MV-4-11 (cell line): ENCODE results near the gene C21orf58.
"Not testable (repeated sequence)": the region's sequence is repeated elsewhere in the genome, so short reads cannot be mapped to it uniquely, and the experiment has no call there.

ENCODE experiments used
- DNase-seq: peaks from one replicate; lab custom pipeline; 2025; lab: John Stamatoyannopoulos, UW

The C21orf58 gene

DNA sequence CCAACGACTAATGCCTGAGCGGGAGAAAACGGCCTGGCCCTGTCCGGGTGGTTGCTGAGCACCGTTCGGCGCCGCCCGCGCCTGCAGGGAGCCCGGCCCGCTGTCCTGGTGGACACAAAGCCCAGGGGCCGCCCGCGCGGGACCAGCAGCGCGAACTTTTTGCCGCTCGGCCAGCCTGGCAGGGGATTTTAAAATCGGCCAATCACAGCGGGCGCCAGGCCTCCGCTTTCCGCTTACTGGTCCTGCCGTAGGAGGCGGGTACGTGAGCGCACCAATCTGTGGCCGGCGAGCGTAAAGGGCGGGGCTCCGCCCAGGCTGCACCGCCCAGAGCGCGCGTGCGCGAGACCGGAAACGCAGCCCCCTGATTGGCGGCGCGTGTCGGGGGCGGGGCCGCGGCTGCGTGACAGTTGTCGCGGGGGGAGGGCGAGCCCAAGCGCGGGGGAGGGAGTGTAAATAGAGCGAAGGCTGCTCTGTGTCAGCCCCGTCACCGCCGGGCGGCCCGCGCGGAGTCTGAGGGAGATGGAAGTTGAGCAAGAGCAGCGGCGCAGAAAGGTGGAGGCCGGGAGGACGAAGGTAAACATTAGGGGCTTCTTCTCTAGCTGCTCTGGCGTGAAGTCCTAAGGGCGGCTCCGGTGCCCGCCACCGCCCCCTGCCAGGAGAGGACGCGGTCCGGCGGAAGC is at the start of gene C21orf58, which contains the start of gene PCNT:
Gene C21orf58, minus strand, starts transcription at position 161 of the 680 bp plus-strand sequence. CDS start 1,132 bp downstream, outside the sequence.
Gene PCNT, plus strand, starts transcription at position 447 of the 680 bp plus-strand sequence. Its CDS starts 73 bp downstream, at position 520.
- peak; percentile 97 for DNase-seq

DNA sequence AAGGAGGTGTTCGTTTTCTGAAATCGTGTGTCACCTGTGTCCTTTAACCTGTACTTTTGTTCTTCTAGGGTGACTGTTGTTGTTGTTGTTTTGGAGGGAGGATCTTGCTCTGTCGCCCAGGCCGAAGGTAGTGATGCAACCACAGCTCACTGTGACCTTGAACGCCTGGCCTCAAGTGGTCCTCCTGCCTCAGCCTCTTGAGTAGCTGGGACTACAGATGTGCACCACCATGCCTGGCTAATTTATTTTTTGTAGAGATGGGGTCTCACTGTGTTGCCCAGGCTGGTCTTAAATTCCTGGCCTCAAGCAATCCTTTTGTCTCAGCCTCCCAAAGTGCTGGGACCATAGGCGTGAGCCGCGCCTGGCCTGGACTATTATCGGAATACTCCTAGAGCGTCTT is 49.3 kb upstream of the C21orf58 start:
- DNase-seq, result not testable (repeated sequence)

DNA sequence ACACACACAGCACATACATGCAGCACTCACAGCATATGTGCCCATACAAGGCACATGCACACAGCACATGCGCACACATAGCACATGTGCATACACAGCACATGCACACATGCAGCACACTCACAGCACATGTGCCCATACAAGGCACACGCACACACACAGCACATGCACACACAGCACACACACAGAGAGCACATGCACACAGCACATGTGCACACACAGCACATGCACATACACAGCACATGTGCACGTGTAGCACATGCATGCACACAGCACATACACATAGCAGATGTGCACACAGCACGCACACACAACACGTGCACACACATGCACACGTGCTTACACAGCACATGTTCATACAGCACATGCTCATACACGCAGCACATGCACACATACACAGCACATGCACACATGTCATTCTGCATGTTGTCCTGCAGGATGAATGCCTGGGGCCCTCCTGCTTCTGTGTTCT is 48.4 kb upstream of the C21orf58 start:
- DNase-seq, result no peak

DNA sequence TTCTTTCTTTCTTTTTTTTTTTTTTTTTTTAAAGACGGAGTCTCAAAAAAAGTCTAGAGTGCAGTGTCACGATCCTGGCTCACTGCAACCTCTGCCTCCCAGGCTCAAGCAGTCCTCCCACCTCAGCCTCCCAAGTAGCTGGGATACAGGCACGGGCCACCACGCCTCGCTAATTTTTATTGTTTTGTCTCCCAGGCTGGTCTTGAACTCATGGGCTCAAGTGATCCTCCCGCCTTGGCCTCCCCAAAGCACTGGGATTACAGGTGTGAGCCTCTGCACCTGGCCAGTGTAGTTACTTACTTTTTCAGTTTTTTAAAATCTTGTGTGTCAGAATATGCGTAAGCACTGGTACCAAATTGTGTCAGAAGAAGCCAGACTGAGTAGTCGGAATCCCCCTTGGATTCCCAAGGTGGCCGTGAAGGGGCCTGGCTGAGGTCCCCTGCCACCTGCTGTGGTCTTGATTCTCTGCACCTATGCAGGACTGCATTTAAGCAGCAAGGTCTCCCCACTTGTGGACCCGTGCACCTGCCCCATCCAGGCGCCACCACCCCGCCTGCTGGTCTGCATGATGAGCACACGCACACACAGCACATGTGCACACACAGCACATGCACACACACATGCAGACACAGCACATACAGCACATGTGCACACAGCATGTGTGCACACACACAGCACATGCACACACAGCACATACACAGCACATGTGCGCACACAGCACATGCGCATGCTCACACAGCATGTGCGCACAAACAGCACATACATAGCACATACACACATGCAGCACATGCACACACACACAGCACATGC is 47.7 kb upstream of the C21orf58 start:
- no peak for DNase-seq

DNA sequence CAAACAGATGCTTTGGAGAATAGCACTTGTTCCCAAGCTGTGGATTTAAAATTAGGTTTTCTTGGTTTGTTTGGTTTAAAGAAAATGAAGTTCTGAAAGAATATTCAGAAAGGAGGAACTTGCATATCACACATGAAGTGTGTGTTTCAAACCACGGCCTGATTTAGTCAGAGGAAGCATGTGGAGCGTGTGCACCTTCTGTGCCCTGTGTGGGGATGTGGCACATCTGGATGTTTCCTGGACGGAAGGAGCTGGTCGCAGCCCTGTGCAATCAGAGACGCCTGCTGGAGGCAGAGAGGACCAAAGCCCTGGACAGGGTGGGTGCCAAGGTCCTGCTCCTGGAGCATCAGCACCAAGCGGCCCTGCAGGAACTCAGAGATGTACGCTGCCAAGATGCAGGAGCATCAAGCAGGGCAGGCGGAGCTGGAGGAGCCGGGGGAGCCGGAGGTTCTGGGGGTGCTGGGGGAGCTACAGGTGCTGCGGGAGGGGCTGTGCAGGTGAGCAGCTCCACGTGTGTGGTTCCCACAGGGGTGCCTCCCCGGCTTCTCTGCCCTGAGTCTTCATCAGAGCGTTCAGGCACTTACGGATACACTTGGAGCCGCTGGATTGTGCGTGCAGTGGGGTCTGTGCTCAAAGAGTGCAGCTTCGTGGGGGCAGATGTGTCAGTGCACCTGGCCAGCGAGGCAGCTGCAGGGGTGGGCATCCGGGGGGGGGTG is 46.0 kb upstream of the C21orf58 start:
- DNase-seq, result peak; percentile 84

DNA sequence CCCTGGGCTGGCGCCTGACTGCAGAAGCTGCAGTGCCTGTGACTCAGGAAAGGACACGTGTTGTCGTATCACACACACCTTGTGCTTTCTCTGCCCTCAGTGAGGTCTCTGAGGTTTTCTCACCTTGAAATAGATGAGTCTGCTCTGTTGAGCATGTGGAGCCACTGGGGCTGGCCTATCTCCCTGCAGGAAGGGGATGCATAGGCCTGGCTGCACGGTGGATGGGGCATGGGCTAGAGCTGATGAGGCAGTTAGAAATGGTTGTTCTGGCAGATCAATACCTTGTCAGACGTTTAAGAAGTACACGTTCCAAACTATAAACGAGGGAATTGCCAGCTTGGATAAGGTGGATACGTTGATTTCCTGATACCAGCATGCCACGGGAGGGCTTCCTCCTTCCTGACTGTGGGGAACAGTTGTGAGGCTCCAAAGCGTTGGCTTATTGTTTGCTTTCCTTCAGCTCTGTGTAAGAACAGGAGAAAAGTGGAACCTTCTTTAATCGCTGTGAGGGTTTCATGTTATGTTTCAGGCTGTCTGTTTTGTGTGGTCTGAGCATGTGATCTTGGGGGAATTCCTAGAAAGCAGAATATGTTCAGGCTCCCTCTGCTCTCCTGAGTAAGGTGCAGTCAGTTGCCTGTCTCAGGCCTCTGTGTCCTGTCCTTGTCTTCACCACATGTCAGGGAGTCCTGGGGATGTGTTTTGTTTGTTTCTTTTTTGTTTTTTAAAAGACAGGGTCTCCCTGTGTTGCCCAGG is 45.0 kb upstream of the C21orf58 start:
- peak; percentile 71 for DNase-seq

DNA sequence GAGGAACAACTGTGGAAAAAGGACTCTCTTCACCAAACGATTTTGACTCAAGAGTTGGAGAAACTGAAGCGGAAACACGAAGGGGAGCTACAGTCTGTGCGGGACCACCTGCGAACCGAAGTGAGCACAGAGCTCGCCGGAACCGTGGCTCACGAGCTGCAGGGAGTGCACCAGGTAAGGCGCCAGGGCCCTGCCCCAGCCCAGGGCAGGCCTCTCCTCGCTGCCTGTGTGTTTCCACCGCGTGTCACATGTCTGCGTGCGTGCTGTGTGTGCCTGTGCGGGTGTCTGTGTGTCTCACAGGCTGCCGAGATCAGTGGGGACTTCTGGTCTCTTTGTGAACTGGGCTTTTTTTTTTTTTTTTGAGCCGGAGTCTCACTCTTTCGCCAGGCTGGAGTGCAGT is 43.3 kb upstream of the C21orf58 start:
- no peak for DNase-seq

DNA sequence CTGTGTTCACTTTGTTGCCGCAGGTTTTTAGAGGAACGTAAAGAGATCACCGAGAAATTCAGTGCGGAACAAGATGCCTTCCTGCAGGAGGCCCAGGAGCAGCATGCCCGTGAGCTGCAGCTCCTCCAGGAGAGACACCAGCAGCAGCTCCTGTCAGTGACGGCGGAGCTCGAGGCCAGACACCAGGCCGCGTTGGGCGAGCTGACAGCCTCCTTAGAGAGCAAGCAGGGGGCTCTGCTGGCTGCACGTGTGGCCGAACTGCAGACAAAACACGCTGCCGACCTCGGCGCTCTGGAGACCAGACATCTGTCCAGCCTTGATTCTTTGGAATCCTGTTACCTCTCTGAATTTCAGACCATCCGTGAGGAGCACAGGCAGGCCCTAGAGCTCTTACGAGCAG is 42.9 kb upstream of the C21orf58 start:
- no peak for DNase-seq

DNA sequence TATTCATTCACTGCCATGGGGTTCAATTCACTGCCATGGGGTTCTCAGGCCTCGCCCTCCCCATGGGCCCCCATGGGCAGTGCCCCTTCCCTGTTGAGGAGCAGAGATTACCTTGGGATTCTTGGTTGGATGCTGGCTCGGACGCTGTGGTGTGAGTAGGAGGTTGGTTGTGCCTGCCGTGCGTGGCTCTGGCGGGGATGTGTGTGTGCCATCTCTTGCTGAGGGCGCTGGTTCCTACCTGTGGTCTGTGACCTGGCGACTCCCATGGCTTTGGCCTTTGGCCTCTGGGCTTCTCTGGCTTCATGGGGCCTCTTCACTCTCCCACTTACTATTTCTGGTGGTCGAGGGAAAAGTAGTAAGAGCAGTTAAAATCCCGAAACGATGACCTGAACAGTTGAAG is 42.4 kb upstream of the C21orf58 start:
- no peak for DNase-seq

DNA sequence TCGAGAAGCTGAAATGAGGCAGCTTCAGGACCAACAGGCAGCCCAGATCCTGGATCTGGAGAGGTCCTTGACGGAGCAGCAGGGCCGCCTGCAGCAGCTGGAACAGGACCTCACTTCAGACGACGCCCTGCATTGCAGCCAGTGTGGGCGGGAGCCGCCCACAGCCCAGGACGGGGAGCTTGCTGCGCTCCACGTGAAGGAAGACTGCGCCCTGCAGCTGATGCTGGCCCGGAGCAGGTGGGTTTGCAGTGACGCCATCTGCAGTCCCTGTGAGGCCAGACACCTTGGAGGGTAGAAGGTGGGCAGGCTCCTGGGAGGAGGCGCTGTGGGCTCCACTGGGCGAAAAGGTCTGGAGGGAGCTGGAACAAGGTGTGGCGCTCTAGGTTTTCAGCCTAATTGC is 40.0 kb upstream of the C21orf58 start:
- DNase-seq, result no peak

DNA sequence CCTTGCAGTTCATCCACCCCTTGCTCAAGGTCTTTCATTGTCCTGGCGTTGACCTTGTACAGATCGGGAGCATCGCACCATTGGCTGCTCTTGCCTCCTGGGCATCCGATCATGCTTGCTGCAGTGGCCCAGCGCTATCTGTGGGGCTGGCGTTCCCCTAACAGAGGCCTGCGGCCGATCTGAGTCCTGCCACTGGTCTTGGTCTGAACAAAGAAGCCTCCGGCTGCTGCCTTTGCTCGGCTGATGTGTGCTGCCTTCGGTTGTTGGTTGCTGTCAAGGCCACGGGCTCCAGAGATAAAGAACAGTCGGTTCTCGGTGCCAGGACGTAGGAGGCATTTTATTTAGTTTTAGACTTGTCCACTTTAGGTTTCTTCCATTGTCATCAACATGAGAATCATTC is 39.3 kb upstream of the C21orf58 start:
- no peak for DNase-seq

DNA sequence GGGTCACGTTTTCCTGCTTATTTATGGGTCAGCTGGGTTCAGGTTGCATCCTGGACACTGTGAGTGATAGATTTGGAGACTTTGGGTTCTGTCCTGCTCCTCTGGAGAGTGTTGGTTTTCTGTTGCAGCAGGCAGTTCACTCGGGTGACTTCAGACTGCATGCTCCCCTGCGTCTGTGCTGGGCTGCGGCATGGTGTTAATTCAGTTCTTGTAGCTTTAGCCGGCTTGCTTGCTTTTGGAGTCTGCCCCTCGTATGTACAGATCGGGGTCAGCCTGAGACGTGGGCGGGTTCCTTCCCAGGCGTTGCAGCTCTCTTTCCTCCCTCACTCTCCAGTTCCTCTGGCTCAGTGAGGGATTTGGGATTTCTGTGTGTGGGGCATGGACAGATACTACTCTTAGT is 38.3 kb upstream of the C21orf58 start:
- no peak for DNase-seq

DNA sequence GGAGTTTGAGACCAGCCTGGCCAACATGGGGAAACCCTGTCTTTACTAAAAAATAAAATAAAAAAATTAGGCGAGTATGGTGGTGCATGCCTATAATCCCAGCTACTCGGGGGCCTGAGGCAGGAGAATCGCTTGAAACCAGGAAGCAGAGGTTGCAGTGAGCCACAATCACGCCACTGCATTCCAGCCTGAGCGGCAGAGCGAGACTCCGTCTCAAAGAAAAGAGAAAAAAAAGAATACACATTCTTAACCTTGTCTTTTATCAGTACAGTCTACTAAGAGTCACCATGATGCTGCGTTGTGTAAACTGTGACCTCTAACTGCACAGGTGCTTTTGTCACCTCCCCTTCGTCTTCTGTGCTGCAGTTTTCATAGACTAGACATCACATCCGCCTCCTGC is 37.5 kb upstream of the C21orf58 start:
- no peak for DNase-seq

DNA sequence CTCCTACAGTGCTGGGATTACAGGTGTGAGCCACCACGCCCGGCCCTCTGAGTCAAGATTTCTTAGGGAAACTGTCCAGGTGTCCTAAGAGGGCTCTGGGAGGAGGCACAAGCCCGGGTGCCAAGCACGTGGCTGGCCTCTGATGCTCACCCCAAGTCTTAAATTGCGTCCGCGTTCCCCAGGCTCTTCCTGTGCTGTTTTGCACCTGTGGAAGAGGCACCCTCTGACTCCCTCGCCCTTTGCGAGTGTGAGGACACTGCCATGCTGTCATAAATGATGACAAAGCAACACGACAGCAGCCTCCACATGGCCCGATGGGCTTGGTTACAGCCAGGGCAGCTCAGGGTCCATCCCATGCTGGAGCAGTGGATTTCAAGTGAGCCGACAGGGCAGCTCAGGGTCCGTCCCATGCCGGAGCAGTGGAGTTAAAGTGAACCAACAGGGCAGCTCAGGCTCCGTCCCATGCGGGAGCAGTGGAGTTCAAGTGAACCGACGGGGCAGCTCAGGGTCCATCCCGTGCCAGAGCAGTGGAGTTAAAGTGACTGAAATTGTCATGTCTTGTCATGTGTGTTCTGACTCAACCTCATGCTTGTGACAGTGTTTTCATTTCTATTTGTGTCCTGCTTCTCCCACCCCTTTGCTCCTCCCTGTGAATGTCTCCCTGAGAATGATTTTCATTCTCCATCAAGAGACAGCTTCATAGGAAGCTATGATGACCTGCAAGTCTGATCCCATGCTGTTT is 34.2 kb upstream of the C21orf58 start:
- DNase-seq, result no peak

DNA sequence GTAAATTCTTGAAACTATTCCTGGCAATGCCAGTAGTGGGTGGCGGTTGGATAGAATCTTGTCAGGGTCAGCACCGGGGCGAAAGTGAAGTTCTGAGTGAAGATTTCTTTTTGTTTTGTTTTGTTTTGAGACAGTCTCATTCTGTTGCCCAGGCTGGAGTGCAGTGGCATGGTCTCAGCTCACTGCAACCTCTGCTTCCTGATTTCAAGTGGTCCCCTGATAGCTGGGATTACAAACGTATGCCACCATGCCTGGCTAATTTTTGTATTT is 33.6 kb upstream of the C21orf58 start:
- no peak for DNase-seq

DNA sequence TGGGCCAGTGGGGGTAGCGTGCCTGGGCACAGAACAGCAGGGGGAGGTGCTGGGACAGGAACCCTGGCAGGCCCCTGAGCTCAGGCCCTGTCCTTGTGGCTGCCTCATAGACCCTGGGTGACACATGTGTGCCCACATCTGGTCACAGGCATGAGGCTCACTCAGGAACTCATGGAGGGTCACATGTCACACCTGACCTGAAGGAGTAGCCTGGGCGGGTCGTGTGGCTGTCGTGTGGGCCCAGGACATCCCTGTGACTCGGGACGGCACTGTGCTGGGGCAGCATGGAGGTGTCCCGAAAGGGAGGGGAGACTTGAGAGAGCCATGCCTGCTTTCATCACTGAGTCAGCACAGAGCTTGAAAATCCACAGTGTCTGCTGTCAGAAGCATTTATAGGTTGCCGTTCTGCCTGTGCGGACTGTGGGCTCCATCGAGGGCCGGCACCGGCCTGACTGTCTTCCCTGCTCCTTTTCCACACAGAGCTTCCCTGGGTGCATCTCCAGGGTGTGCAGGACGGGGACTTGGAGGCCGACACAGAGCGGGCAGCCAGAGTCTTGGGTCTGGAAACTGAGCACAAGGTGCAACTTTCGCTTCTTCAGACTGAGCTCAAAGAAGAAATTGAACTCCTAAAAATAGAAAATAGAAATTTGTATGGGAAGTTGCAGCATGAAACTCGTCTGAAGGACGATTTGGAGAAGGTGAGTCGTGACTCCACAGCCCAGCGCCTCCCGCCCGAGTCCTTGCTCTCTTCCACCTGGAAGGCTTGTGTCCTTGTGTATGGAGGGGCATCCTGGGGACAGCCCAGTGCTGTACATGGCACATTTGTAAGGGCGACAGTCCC is 33.0 kb upstream of the C21orf58 start:
- peak; percentile 14 for DNase-seq

DNA sequence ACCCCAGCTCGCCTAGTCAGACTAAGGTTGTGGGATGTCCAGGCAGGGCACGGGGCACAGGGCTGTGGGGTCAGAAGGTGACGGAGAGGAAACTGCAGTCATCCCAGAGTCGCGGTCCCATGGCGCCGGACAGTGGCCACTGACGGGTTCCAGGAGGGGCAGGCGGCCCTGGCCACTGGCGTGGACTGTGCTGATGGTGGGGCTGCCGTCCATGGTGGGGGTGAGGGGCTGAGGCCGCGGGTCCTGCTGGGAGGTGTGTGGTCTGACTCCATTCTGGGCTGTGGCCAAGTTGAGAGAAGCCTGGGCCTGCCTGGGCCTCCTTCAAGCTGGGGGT is 32.3 kb upstream of the C21orf58 start:
- DNase-seq, result no peak

DNA sequence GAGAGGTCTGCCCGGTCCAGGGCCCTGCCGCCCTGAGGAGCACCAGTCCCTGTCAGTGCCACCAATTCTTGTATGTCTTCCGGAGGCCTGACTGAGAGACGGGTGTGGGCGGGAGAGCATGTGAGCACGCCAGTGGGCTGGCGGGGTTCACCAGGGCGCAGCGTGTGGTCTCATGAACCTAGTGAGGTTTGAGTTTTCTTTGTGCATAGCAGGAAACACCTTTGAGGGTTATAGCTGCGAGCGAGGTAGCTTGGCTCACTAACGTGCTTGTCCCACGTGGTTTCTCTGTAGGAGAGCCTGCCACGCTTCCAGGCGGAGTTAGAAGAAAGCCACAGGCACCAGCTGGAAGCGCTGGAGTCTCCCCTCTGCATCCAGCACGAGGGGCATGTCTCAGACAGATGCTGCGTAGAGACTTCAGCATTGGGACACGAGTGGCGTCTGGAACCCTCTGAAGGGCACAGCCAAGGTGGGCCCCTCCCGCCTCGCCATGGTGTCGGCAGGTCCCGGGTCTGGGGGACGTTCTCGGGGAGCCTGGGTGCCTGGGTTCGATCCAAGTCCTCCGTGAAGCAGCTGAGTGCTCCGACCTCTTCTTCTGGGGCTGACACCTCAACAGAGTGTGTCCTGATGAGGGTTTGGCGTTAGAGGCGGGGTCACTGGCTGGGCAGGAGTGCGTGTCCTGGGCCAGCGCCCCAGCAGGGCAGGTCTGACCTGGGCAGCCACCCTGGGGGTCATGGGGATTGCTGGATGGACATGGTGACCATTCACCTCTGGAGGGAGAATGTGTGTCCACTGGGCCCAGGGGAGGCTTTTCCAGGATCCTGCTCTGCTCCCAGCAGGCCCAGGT is 31.7 kb upstream of the C21orf58 start:
- DNase-seq, result no peak

DNA sequence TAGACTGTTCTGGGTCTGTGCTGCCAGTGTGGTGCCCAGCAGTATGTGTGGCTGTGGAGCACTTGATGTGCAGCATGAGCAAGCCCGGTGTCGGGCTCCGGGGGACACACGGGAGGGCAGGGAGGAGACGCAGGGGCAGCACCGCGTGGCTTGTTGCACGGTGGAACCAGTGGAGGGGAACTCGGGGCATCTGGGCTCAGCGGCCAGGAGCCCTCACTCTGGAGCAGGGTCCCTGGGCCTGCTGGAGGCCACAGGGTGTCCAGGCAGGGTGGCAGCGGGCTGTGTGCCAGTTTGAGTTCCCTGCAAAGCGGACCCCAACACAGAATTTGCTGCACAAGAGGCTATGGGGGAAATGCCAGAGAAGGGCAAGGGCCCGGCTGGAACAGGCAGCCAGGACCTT is 30.8 kb upstream of the C21orf58 start:
- DNase-seq, result no peak

DNA sequence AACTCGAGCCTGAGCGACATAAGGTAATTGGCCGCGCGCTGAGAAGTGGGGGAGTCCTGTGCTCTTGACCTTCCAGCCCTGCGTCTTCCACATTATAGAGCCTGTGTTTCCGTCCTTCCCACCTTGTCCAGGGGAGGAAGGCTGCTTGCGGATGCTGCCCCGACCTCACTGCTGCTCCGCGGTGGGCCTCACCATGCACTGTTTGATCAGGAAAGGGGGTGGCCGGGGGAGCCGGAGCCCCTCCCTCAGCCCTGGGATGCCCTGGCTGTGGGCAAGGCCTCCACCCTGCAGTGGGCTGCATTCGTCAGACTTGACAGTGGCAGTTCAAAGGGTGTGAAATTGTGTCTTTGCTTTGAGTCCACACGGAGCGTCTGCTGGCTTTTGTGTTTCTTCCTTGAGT is 30.4 kb upstream of the C21orf58 start:
- DNase-seq, result no peak
